Stimulated activated CD8-positive, alpha-beta memory T cell treated with anti-CD3 and anti-CD28 coated beads, Interleukin-15, amount 100 ng/mL, for 48 hours (primary cell): ENCODE results near the gene CCNE1.
"Not testable (repeated sequence)": the region's sequence is repeated elsewhere in the genome, so short reads cannot be mapped to it uniquely, and the experiment has no call there.

Experiments
- DNase-seq, 2 donors: peaks; one replicate each; pipeline ENCODE4 v3.0.0-alpha.2; 2020; ENCODE audit warnings: low read depth in 2 of 2

CCNE1 gene

DNA sequence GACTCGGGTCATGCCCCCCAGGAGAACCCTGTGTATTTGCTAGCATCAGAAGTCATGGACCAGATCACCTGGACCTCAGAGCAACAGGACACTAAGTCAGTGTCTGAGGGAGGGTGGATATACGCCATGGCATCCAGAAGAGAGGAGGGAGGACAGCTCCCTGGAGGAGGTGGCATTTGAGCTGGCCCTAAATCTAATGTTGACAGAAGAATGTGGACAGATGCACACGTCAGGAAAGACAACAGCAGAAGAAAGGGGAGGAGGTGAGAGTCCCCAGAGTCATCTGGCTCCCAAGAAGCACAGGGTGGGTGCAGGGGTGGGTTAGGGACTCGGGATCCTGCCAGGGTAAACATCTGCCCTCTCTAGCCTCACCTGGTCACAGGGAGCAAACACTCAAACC, 24.5 kb upstream of the CCNE1 start:
- no peak for DNase-seq

DNA sequence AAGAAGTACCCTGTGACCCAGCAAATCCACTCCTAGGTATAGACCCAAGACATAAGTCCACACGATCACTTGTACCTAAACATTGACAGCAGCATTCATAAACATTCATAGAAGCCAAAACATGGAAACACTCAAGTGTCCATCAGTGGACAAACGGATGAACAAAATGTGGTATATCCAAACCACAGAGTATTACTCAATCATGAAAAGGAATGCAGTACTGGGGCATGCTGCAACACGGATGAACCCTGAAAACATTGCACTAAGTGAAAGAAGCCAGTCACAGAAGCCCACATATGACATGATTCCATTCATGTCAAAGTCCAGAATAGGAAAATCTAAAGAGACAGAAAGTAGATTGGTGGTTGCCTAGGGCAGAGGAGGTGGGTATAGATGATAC, 22.8 kb upstream of the CCNE1 start:
- DNase-seq: no peak

DNA sequence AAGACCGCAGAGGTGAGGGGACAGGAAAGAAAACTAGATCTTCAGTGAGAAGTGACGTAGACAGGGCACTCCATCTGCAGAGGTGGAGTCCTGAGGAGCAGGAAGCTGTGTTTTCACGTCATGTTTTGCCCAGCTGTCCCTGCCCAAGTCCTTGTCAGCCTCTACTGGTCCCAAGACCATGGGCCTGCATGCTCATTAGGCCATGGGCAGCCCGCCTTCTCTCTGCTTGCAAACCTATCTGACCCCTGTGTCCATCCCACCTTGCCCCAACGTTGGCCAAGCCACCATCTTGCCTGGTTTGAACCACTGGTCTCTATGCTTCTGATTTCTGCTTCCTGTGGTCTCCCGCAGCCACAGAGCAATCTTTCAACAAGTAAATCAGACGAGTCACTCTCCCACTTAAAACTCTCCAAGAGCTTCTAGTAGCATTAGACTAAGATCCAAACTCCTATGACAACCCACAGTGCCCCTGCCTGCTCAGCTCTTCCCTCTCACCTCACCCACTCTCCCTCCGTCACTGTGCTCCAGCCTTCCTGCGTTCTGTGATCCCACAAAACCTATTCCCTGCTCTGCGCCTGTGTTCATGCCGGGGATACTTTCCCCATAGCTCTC, 18.6 kb upstream of the CCNE1 start:
- DNase-seq: no peak

DNA sequence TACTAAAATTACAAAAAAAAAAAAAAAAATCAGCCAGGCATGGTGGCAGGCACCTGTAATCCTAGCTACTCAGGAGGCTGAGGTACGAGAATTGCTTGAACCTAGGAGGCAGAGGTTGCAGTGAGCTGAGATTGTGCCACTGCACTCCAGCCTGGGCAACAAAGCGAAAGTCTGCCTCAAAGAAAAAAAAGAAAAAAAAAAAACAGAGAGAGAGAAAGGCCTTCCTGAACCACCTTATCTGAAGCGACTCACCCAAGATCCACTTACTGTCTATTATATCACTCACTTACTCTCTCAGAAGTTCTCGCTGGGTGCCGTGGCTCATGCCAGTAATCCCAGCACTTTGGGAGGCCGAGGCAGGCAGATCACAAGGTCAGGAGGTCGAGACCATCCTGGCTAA, 17.3 kb upstream of the CCNE1 start:
- not testable (repeated sequence) for DNase-seq

DNA sequence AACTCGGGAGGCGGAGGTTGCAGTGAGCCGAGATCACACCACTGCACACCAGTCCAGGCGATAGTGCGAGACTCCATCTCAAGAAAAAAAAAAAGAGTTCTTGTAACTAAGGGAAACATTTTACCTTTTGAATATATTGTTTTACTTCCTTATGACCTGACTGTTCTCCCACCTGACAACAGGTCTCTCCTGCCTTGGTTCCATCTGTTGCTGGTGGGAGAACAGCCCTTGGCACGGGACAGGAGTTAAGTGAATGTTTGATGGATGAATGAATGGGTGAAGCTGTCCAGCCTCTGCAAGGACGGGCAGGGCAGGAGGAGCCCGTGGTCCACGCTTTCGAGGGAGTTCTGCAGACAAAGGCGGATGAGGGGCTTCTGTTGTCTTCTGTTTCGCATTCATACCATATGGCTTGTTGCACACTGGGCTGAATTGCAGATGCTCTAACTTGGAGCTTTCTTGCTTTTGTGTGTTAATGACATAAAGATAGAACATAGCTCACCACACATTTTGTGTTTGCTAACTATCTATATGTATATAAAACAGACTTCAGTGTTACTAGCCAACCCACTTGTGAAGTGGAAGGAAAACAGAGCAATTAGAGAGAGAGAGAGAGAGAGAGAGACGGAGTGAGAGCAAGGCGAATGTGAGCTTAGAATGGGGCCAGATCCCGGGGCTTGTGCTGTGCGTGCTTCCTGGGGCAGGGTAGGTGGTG, 16.2 kb upstream of the CCNE1 start:
- no peak for DNase-seq

DNA sequence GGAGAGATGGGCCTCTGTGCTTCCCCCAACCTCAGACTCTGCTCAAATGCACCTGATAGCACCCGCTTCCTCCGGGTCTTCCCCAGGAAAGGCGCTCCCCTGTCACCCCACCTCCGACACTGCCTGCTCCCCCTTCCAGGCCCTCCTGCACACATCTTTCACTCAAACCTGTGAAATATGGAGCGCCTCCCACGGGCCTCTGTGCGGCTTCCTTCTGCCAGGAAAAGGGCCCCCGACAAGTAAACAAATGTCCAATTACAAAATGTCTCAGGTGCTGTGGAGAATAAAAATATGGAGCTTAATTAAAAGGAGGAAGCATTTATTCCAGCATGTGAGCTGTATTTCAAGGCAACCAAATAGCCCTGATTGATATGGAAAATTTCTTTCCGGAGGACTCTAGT, 15.6 kb upstream of the CCNE1 start:
- no peak for DNase-seq

DNA sequence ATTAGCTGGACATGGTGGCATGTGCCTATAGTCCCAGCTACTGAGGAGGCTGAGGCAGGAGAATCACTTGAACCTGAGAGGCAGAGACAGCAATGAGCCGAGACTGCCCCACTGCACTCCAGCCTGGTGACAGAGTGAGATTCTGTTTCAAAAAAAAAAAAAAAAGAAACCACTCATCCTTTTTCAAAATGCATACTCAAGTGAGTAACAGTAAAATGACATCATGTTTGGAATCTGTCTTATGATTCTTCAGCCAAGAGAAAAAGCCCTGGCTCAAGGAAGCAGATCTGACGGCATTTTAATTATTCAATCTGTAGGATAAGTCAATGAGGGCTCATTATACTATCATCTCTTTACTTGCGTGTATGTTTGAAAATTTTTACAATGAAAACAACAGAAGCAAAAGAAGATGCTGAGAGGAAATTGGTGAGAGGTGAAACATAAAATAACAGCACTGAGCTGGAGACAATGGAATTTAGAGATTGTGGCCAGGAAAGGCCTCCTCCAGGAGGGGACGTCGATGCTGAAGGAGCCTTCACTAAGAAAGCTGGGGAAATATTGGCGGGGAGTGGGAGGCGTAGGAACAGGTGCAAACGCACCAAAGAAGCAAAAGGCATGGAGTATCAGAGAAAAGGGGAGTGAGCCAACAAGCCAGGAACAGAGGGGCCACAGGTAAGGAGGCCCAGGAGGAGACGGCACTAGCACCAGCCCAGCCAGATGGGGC, 12.9 kb upstream of the CCNE1 start:
- DNase-seq: no peak

DNA sequence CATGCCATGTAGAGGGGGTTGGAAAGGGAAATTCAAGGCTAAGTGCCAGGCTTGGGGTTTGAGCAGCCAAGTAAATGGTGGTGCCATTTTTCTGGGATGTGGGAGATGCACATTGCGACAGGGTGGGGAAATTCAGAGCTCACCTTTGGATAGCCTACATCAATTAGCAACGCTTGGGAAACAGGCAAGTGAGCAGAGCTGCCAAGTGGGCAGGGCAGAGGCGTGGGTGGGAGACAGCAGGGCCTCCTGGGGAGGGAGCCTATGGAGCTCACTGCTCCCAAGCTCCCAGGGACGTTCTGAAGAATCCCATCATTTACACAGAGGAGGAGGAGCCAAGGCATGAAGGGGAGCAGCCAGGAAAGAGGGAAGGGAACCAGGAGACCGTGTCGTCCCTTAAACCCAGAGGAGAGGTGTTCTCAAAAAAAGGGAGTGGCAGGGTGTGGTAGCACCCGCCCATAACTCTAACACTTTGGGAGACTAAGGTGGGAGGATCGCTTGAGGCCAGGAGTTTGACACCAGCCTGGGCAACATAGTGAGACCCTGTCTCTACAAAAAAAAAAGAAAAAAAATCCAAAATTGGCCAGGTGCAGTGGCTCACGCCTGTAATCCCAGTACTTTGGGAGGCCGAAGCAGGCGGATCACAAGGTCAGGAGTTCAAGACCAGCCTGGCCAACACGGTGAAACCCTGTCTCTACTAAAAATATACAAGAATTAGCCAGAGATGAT, 11.5 kb upstream of the CCNE1 start:
- no peak for DNase-seq

DNA sequence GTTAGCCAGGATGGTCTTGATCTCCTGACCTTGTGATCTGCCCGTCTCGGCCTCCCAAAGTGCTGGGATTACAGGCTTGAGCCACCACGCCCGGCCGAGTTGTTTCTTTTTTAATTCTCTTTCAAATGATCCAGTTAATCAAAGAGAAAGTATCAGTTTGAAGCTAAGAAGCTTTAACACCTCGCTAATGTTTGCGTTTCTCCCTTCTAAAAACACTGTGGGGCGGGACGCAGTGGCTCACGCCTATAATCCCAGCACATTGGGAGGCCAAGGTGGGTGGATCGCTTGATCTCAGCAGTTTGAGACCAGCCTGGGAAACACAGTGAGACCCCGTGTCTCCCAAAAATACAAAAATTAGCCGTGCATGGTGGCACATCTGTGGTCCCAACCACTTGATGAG, 7.8 kb upstream of the CCNE1 start:
- not testable (repeated sequence) for DNase-seq

DNA sequence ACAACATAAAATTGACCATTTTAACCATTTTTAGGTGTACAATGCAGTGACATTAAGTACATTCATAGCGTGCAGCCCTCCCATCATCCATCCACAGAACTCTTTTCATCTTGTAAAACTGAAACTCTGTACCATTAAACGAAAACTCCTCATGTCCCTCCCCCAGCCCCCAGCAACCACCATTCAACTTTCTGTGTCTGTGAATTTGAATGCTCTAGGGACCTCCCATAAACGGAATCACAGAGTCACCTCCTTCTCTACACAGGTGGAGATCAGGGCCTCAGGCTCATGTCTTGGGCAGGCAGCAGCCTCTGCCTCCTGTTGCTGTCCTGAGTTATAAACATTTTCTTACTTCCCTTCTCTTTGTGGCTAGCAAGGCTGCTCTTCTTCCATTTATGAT, 7.3 kb upstream of the CCNE1 start:
- peak in 1 of 2 donors; percentile 30 for DNase-seq

DNA sequence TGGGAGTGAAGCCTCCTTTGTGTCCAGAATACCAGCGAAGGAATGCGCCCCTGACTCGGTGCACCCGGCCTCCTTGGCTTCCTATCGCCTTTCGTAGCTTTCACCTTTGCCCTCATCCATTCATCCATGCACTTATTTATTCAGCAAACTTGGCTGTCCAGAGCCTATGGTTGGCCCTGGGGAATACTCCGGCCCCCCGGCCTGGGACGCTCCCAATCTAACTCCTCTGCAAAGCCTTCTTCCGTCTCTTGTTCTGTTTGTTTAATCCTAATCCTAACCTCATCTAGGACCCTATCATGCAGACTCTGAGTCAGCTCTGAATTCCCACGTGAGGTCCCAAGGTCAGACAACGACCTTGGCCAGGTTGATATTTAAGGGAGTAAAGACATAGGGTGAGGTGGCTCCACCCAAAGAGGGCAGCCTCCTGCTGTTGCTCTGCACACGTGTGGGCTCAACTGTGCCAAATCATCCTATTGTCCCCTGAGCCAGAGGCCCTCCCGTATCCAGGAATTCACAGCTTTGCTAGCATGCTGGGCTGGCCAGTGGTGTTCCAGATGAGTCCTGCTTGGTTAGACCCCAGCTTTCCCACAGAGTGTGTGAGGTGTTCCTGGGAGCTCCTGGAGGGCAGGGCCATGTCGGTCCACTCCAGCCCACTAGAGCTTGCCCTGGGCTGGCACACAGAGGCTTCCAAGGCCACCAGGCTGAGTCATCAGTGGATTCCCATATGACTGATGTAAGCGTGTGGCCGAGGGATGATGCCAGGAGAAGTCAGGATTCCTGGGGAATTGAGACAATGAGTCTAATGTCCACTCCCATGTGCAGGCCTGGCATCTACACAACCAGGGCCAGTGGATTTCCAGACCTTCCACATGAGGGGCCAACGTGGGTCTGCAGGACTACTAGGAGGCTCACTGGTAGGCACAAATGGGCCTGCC, 6.5 kb upstream of the CCNE1 start:
- no peak for DNase-seq

DNA sequence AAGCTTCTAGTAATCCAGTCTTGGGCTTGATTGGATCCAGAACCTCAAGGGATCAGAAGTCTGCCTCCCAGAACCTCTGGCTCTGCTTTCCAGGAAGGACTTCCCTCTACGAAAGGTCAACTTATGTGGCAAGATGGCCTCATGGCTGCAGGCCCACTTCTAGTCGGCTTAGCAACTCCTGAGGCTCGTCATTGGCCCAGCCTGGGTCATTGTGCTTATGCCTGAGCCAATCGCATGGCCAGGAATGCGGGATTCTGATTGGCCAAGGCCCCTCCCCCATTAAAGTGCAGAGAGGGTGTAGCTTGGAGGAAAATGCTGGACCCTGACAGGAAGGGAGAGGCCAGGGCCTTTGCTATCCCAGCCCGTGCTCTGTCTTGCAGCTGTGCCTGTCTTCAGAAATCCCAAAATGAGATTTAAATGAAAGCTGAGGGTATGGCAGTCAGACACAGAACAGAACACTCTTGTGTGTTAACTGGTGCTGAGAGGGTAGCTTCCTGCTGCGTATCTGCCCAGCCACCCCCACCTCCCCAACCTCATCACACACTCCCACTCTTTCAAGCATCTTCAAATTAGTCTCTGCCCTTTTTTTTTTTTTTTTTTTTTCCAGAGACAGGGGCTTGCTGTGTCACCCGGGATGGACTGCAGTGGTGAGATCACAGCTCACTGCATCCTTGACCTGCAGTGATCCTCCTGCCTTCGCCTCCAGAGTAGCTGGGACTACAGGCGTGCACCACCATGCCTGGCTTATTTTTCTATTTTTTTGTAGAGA, 5.5 kb upstream of the CCNE1 start:
- no peak for DNase-seq

DNA sequence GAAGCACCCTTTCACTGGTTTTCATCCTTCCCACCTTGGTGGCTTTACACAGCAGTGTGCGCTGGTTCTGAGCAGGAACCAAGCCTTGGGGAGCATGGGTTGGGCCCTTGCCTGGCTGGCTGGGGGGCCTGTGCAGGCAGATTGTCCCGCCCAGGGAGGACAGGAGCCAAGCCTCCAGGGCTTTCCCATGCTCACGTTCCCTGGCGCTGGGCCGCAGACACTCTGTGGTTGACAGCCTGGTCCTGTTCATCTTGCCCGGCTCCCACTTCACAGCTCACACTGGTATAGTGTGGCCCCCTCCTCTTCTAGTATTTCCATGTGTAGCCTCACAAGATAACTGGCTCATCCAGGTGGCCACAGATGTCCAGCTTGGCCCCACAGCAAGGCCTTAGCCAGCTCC, 4.6 kb upstream of the CCNE1 start:
- DNase-seq: no peak

DNA sequence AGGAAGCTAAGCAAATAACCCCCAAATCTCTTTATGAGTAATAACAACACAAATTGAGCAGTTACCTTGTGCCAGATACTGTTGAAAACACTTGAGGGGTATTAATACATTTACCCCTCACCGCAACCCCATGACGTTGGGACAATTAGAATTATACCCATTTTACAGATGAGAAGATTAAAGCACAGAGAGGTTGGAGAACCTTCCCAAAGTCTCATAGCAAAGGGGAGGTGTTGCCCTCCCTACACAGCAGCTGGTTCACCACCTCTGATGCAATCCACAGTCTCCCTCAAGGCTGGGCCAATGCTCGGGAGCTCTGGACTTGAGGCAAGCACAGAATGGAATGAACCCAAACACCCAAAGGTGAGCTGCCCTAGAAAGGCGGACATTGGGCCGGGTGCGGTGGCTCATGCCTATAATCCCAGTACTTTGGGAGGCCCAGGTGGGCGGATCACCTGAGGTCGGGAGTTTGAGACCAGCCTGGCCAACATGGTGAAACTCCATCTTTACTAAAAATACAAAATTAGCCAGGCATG, 3.9 kb upstream of the CCNE1 start:
- DNase-seq: no peak

DNA sequence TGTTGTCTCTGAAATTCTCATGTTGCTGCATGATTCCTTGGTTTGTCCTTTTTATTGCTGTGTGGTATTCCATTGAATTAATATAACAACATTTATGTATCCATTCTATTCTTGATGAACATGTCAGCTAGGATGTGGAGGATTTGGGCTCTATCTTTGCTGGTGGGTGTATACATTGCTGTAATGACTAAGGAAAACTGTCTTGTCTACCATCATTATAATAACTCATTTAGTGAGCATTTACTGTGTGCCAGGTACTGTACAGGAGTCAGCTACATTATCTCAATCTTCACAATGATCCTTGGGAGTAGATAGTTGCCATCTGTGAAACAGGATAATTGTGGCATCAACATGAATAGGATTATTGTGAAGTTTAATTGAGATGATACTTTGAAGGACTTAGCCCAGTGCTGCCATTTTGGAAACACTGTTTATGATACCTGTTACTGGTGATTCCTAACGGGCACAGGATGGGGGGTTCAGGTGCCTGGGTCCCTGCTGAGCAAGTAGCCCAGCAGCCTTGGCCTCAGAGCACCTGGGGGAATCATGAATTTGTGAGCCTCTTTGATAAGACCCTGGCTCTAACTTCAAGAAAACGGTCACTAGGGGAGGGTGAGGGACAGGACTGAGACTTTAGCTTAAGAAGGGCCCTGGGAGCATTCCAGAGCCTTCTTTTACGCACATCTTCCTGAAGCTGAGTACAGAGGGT, 1.8 kb upstream of the CCNE1 start:
- no peak for DNase-seq

DNA sequence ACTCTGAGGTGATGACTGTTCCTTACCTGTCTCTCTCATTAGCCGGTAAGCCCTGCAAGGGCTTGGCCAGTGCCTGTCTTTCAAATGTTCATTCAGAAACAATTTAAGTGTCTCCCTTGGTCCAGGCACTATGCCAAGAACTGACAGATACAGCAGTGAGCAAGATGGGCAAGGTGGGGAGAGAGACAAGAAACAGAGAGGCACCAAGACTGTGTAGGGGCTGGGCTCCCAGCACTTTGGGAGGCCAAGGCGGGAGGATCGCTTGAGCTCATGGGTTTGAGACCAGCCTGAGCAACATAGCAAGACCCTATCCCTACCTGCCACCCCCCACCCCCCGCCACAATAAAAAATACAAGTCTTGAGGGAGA, 1.3 kb upstream of the CCNE1 start:
- DNase-seq: no peak

DNA sequence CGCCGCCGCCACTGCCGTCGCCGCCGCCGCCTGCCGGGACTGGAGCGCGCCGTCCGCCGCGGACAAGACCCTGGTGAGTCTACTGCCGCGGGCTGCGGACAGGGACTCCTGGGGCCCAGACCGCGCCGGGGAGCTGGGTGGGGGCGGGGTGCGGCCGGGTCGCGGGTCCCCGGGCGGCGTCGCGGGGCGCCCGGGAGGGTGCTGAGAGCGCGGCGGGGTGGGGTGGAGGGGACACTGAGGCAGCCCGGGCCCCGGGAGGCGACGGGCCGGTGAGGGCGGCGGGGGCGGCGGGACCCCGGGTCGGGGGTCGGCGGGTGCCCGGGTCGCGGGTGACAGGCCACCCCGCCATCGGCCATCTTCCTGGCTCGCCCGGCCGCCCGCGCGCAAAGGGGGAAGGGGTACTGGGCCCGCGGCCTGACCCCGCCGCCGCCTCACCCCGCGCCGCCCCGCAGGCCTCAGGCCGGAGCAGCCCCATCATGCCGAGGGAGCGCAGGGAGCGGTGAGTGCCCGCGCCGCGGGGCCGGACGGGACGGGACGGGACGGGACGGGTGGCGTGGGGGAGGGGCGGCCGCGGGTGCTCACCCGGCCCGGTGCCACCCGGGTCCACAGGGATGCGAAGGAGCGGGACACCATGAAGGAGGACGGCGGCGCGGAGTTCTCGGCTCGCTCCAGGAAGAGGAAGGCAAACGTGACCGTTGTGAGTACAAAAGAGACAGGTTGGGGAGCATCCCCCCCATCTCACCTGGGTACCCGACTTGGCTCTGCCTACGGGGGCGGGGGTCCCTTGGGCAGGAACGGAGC, 489 bp downstream of the CCNE1 start:
- no peak for DNase-seq

DNA sequence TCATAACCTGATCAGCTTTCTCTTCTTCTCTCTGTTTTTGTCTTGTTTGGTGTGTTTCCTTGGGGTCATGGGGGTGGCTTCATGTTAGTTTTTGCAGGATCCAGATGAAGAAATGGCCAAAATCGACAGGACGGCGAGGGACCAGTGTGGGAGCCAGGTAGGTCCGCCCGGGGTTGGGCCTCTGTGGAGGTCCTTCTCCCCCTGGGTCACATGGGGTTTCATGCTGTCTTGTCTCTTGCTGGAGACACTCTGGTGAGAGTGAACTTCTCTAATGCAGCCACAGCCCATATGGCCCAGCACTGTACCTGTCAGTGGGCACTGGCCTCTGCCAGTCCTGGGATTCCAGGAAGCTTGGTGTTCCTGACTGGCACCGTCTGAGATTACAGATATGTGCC, 1.1 kb downstream of the CCNE1 start:
- DNase-seq: no peak

DNA sequence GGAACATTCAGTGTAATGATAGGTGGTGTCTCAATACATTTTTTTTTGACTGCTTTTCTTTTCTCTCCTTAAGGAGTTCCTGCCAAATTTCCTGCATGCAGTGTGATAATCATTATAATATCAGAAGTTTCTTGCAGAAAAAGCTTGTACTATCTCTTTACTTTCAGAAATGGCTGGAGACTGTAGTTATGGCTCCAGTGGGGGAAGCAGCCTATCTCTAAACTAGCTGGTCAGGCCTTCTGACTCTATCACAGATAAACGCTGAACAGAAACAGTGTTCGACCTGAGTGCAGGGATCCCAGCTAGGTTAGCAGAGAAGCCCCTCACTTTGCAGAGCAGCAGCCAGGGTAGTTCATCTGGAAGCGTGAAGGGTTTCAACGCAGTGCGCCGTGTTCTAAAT, 1.9 kb downstream of the CCNE1 start:
- no peak for DNase-seq
